ENCODE measurements around the gene FRMD8.

GRCh38 chr11:65384301-65384889 is 2.0 kb upstream of the FRMD8 start:
- TF ChIP-seq CTCF (IDR thresholded peaks at IDR 0.05; ENCODE audit: extremely low read depth in 1 of 2, insufficient read depth in 1 of 2, low read depth in 1 of 2, low read length in 2 of 2) (no peak), JUN (IDR thresholded peaks at IDR 0.05; ENCODE audit: borderline replicate concordance, insufficient read depth, insufficient read length, low read depth) (no peak), POLR2AphosphoS5 (IDR thresholded peaks at IDR 0.05; ENCODE audit: insufficient read depth, low read depth, low read length) (peak; percentile 22), MYC (IDR thresholded peaks at IDR 0.05; ENCODE audit: low read depth, low read length) (no peak), POLR2A (IDR thresholded peaks at IDR 0.05; ENCODE audit: low read depth, low read length) (no peak), GATA2 (IDR thresholded peaks at IDR 0.05; ENCODE audit: insufficient read depth, insufficient read length, low read depth, low read length) (no peak), MAX (IDR thresholded peaks at IDR 0.05; ENCODE audit: insufficient read depth, insufficient read length) (no peak)
